Stimulated activated CD8-positive, alpha-beta memory T cell treated with anti-CD3 and anti-CD28 coated beads, Interleukin-12 subunit alpha, Interleukin-12 subunit beta, amount 100 ng/mL, for 4 hours (primary cell): ENCODE data around the gene CLASP1.
"Not testable (repeated sequence)": the region's sequence is repeated elsewhere in the genome, so short reads cannot be mapped to it uniquely, and the experiment has no call there.

Experiments
- DNase-seq: peaks from one replicate; pipeline ENCODE4 v3.0.0-alpha.2; 2020; ENCODE audit warnings: low read depth

Gene CLASP1

DNA sequence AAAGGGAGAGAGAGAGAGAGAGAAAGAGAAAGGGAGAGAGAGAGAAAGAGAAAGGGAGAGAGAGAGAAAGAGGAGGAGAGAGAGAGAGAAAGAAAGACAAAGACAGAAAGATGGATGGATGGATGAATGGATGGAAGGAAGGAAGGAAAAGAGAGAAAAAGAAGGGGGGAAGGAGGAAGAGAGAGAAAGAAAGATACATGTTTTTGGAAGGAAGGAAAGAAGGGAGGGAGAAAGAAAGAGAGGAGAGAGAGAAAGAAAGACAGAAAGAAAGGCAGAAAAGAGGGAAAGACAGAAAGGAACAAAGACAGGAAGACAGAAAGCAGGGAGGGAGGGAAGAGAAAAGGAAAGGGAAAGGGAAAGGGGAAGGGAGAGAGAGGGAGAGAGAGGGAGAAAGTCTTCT is 67.0 kb downstream of the CLASP1 start:
- no peak for DNase-seq

DNA sequence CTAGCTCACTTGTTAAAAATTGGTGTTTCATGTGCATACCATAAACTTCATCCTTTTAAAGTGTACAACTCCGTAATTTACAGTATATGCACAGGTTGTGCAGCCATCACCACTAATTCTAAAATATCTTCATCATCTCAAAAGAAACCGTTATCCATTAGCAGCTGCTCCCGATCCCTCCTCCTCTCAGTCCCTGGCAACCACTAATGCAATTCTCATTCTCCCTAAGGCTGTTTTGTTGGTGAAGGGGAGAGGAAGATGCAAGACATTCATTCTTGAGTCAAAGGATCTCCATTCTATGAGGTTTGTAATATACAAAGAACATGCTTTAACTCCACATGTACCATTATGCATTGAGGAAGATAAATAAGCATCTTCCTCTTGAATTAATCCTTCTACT is 70.0 kb downstream of the CLASP1 start:
- DNase-seq: no peak

DNA sequence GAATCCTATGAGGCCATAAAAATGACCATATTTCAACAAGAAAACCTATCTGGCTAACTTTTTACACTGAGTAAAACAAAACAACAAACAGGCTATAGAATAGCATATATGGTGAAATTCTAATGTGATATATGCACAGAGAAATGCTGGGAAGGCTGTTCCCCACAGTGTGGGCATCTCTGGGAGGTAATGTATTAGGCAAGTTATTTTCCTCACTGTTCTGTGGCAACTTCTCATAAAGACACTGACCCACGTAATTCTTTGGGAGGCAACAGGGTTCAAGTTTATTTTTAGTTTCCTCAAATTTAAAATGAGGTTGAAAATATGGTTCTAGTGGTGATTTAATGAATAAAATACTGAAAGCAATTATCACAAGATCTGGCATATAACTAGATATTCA is 71.9 kb downstream of the CLASP1 start:
- no peak for DNase-seq

DNA sequence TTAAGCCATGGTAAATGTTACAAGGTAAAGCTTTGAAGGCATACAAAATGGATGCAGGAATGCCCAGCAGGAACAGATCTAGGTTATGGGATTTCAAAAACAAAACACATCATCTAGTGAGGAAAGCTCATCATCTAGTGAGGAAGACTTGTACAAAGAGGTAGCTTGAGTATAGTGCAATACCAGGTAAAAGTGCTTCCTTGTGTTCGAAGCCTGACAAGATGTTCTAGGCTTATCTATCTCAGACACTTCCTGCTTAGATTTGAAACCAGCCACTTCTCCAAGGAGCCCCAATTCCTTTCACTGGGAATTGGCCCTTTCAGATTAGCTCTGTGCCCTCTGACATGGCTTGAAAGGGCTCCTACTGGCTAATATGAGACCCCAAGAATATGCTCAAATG is 73.0 kb downstream of the CLASP1 start:
- no peak for DNase-seq

DNA sequence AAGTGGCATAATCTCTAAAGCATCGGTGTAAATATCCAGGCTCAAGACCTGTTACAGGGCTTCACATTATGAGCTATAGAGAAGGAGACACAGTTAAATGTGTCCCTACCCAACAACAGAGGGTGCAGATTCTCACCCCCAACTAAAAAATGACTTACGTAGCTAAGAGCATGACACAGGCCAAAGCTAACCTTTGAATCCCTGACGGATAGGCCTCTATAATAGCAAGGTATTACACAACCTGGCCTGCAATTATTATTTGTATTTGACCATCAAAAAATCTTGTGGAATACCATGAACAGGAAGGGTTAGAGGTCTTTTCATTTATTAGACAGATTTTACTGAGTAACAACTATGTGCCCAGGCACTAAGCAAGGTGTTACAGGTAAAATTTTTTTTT is 73.5 kb downstream of the CLASP1 start:
- DNase-seq: no peak

DNA sequence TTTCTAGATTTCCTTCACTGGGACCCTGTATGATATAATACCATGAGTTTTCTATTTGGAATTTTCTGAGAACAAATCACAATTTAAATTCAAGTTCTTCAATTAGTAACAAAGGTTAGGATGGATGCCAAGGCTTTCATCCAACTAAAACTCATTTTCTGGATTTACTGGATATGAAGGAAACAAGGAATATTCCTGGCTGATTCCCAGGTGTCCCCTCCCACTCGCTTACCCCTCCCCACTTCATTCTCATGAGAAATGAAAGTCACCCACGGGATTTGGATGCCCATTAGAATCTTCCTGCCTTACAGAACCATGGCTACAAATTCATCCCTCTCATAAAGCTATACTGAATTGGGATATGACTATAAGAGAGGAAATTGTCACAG is 78.6 kb downstream of the CLASP1 start:
- DNase-seq: no peak

DNA sequence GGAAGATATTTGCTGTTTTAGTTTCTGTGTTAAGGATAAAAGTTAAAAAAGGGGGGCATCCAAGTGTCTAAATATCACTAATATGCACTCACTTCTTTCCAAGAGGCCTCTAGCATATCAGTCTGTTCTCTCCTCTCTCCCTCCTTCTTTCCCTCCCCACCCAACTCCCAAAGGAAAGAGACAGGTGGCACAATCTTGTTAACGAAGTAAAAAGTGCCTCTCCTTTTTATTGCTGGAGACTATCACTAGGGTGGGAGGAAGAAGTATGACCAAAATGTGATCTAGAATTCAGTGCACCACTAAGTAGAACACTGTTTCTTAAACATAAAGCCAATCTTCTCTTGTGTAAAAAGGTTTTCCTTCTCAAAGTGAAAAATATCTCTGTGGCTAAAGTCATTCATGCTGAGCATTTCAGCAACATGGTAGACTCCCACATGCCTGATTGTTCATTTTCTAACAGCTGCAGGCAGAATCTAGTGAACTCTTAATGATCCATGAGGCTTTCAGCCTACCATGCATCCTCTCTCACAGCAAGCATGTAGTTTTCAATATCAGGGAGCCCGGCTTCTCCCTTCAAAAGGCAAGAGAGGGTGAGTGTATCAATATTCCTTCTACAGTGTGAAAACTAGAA is 79.1 kb downstream of the CLASP1 start:
- no peak for DNase-seq

DNA sequence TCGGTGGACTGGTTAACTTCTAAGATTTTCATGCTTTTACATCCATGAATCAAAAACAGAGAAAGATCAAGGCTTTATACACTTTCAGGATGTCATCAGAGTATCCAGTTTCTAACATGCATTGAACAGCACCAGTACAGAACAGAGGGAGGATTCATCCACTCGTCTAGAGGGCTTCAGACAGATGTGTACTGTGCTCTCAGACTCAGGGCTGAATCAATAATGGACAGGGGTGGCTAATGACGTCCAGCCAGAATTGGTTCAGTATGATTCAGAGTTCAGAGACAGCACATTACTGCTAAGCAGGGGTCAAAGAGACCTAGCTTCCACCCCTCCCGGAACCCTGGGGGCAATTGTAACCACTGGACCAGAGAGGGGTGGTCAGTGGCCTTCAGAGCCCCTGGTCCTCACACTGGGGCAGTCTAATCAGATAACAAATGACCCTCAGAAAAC is 81.3 kb downstream of the CLASP1 start:
- DNase-seq: no peak

DNA sequence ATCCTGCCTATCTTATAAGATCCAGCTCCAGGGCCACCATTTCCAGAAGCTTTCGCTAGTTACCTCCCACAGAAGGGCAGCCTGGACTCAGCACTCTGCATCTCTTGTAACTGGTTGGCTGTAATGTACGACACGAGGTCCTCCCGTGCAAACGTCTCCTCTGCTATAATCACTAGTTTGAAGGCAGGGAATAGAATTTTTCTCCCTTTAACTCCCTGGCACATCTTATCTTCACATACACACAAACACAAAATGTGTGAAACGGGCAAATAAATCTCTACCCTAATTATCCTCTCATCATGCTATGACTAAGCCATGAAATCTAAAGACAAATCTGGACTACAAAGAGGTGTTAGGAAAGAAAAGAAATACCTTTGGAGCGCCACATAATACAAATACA is 81.8 kb downstream of the CLASP1 start:
- DNase-seq: no peak

DNA sequence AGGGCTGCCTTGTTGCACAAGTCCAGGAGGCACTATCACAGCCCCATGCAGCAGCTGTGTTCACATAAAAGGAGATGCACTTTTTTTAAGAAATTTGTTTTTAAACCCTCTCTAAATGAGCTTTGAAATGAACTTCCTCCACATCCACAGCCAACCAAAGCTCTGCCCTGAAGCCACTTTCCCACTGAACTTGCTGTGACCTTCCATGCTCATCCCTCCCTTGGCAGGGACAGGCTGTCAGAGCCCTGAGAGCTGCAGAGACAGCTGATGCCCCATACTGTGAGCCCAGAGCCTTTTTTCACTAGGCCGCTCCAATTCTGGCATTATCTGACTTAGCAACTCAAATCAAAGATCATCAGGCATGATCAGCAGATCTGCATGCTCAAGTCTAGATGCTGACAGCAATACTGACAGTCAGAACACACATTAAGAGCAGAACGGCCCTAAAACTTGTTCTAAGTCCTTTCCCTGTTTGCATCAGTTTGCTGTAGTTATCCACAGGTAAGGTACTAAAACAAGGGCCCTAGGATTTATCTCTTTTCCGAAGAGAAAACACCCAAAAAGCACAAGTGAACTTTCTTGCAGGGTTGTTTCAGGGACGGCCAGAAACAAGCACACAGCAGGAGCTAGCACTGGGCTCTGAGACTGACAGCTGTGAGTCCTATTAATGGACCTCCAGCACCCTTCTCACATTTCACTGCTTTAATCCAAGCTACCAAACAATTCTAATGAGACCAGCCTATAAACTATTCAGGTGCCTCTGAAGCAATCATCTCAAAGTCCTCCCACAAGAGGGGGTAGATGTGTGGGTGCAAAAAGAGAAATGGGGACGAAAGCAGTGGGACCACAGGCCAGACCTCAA is 83.6 kb downstream of the CLASP1 start:
- DNase-seq: no peak

DNA sequence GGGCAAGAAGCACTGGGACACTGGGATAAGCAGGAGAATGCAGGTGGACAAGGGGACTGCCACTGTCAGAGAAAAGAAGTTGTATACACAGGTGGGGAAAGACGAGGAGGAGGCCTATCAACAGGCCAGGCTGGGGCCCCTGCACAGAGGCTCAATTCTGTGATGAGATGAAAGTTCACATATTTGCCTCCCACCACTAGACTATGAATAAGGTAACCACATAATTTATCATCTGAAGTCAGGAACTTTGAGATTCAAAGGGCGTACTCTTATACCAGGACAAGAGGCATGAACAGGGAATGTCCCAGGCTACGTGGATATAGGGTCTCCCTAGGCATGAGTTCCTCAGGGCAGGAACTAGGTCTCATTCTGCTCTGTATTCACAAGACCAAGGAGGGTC is 84.4 kb downstream of the CLASP1 start:
- DNase-seq: no peak

DNA sequence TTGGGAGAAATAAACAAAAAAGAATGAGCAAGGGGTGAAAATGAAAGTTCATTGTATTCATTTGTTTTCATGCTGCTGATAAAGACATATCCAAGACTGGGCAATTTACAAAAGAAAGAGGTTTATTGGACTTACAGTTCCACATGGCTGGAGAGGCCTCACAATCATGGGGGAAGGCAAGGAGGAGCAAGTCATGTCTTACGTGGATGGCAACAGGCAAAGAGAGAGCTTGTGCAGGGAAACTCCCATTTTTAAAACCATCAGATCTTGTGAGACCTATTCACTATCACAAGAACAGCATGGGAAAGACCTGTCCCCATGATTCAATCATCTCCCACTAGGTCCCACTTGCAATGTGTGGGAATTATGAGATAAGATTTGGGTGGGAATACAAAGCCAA is 85.5 kb downstream of the CLASP1 start:
- not testable (repeated sequence) for DNase-seq

DNA sequence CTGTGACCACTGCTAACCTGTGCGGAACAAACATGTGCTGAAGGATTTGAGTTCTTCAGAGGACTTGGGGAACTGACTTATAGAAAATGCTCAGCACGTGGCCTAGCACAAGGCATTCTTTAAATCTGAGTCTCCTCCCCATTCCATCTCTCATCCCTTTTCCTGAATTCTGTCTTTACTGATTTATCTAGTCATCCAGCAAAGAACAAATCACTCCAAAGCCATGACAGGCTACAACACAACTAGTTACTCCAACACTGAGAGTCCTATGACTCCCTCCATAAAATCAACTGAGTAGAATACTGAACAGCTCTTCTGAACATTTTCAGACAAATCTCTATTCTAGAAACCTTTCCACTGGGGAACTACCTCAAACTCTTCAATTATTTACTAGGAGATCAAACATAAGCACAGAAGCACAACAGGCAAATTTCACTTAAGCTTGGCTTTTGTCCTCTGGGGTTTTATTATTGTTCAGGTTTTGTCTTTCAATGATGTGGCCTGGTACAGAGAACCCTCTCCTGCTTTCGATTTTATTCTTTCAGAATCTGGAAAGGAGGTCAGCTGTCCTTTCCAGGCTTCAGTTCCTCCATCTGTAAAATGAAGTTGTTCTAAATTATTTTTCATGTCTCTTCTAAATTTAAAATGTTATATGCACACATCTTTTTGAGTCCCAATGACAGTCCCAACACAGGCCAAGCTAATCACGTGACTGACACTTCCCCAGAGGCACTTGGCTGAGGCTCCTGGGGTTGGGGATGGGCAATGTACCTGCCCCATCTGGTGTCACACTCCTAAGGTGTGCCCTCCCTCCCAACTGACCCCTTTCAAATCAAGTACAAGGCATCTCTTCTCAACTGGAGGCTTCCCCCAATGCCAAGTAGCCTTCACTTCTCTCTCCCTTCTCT is 86.7 kb downstream of the CLASP1 start:
- DNase-seq: no peak

DNA sequence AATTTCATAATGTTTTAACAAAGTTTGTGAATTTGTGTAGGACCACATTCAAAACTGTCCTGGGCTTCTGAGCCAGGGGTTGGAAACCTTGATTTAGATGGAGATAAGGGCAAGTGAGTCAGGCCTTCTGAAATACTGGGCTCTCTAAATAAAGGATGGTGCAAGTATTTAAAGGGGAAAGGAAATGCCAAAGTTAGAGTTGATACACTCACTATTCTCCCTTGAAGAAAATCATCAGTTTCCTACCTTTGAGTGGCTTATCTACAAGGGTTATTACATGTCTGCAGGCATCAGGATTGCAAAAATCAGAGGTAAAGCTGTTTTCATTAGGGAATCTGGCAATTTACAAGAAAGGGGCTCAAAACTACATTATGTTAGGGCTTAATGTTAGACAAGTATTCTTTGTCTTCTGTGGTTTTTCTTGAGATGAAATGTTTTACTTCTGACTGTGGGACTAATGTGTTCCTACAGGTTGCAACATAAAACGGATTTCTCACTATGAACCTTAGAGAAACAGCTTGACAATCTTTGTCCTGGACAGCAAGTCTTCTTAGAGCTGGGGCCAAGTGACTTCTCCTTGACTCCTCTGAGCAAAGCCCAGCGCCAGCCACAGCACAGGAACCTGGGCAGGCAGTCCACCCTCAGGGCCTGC is 87.5 kb downstream of the CLASP1 start:
- no peak for DNase-seq

DNA sequence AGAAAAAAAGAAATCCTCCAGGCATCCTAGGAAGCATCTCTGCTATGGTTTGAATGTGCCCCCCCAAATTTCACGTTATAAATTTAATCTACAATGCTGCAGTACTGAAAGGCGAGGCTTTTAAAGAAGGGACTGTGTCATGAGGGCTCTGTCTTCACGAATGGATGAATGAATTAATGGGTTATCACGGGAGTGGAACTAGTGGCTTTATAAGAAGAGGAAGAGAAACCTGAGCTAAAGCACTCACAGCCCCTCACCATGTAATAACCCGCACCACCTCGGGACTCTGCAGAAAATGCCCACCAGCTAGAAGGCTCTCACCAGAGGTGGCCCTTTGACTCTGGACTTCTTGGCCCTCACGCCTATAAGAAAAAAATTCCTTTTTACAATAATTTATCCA is 90.9 kb downstream of the CLASP1 start:
- DNase-seq: no peak

DNA sequence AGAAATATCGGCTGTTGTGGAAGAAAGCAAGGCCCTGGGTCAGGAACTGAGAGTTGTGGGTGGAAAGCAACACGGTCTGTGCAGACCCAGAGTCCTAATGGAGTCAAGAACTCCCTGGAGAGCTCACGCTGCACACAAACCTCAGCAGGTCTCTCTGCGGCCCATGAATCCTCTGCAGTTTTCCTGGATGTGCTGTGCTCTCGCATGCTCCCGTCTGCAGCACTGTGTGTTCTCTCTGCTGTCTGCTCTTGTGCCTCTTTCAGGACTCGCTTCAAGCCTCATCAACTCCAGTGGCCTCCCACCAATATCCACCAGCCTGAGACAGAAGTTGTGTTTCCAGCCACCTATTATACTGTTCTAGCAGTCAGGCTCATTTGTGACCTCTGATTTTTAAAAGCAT is 94.3 kb downstream of the CLASP1 start:
- no peak for DNase-seq

DNA sequence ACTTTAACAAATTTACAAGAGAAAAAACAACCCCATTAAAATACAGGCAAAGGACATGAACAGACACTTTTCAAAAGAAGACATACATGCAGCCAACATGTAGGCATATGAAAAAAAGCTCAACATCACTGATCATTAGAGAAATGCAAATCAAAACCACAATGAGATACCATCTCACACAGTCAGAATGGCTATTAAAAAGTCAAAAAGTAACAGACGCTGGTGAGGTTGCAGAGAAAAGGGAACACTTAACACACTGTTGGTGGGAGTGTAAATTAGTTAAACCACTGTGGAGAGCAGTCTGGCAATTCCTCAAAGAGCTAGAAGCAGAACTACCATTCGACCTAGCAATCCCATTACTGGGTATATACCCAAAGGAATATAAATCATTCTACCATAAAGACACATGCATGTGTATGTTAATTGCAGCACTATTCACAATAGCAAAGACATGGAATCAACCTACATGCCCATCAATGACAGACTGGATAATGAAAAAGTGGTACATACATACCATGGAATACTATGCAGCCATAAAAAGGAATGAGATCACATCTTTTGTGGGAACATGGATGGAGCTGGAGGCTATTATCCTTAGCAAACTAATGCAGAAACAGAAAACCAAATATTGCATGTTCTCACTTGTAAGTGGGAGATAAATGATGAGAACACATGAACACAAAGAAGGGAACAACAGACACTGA is 96.6 kb downstream of the CLASP1 start:
- DNase-seq: not testable (repeated sequence)

DNA sequence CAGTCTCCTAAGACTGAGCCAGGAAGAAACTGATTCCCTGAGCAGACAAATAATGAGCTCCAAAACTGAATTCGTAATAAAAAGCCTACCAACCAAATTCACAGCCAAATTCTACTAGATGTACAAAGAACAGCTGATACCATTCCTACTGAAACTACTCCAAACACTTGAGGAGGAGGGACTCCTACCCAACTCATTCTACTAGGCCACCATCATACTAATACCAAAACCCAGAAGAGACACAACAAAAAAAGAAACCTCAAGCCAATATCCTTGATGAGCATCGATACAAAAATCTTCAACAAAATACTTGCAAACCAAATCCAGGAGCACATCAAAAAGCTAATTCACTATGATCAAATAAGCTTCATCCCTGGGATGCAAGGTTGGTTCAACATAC is 98.6 kb downstream of the CLASP1 start:
- DNase-seq: no peak

DNA sequence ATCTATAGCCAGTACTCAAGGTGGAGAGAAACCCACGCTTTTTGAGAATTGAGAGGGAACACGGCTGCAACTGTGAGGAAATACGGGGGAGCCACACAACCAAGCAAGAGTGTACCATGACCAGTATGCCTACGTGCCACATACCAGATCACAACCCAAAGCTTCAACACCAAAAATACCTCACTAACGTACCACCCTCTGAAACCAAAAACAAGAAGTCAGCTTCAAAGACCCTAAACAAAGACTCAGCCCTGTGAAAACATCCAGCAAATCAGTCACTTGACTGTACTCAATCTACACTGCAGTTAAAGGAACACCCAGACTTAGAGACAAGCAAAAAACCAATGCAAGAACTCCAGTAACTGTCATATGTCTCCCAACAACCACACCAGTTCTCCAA is 101.6 kb downstream of the CLASP1 start:
- no peak for DNase-seq

DNA sequence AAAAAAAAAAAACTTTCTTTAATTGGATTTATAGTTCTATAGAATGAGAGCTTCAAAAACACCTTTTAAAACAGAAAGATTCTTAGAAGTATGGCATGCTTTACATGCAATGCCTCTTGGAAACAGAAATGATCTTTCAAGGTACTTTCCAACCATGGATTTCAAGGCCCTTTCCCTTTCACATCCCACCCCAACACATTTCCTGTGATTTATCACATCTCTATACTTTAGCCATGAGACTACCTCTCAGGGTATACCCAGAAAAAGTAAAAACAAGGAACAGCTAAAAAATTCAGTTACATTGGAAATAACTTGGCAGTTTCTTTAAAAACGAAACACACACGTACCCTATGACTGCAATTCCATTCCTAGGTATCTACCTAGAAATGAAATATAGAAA is 103.3 kb downstream of the CLASP1 start:
- DNase-seq: no peak

DNA sequence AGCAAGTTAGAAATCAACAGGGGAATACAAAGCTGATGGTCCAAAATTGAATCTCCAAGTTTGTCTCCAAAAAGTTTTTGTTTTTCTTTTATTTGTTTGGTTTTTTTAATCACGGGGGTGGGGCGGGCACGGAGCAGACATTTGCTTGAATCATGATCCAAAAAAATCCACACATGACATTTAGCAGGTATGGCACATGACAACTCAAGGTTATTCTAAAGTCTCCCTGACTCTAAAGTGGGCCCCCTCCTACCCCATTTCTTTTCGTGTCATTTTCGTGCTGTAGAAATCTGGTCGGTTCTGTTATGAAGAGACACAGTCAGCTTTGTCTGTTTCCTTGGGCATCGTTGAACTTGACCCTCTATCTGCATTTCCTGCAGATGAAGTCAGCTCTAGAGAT is 104.0 kb downstream of the CLASP1 start:
- no peak for DNase-seq

DNA sequence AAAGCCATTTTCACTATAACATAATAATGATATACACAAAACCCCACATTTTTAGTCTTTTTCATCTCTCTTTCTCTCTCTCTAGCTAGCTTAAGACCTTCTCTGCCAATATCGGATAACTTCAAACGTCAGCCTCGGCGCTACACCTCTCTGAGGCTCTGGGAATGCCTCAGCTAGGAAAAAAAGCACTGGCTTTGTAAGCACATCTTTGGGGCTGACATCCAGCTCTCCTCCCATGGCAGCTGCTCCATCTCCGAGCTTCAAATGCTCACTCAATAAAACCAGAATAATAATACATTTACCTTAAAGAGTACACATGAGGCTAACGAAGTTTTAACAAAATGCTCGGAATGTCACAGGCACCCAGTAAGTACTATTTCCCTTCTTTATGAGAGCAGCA is 107.8 kb downstream of the CLASP1 start:
- no peak for DNase-seq
